Smooth muscle cell of the umbilical artery (primary cell): ENCODE data around the gene ULK3. TPM values are rescaled to one million over a fixed set of nuclear protein-coding genes. Genes with fewer than 3 reads are reported as not detected.

Experiments
- total RNA-seq: library from RNA; depleted of rRNA; stranded (reverse); fragments of >200 nt; gene quantifications from 2 replicates; pipeline ENCODE4 v1.2.3, GENCODE V29; 2014

Gene ULK3
- total RNA-seq = 14.0 and 23.5 TPM in 2 replicates

GRCh38 chr15:74842581-74843444, at the start of gene ULK3:
Gene ULK3 (minus strand): TSS chr15:74843156. CDS start chr15:74843105, 51 bp downstream.

GRCh38 chr15:74889883-74890664, 47.1 kb upstream of the ULK3 start, which contains the start of gene MPI:
Gene MPI (plus strand): TSS chr15:74890042. CDS start chr15:74890074, 32 bp downstream.

GRCh38 chr15:74873036-74873755, 30.2 kb upstream of the ULK3 start, which contains the start of gene SCAMP2:
Gene SCAMP2 (minus strand): TSS chr15:74873365. CDS start chr15:74873255, 110 bp downstream.

GRCh38 chr15:74826364-74826819, 16.6 kb downstream of the ULK3 start, which contains the start of gene CPLX3:
Gene CPLX3 (plus strand): TSS chr15:74826627. CDS start chr15:74826704, 77 bp downstream.

GRCh38 chr15:74812533-74812932, 30.4 kb downstream of the ULK3 start, which contains the start of gene LMAN1L:
Gene LMAN1L (plus strand): TSS chr15:74812835. CDS start chr15:74812855, 20 bp downstream.

Other genes starting within 250 kb of the ULK3 start
- gene CLK3, start 227.3 kb downstream of the ULK3 start, total RNA-seq = 54.3 and 55.3 TPM in 2 replicates
- 8.9 and 17.8 TPM in 2 replicates for gene EDC3, start 147.1 kb downstream of the ULK3 start, total RNA-seq
- gene CYP1A1, start 117.6 kb downstream of the ULK3 start, total RNA-seq = 0.30 TPM in 1 of 2 replicates, not detected in the other
- gene CYP1A2, start 94.3 kb downstream of the ULK3 start, total RNA-seq = not detected in 2 replicates
- 23.5 and 63.5 TPM in 2 replicates for gene CSK, start 61.1 kb downstream of the ULK3 start, total RNA-seq
- not detected in 2 replicates for gene LMAN1L, start 30.3 kb downstream of the ULK3 start, total RNA-seq
- gene CPLX3, start 16.5 kb downstream of the ULK3 start, total RNA-seq = not detected in 2 replicates
- 19.0 and 35.3 TPM in 2 replicates for gene SCAMP2, start 30.2 kb upstream of the ULK3 start, total RNA-seq
- gene MPI, start 46.9 kb upstream of the ULK3 start, total RNA-seq = 68.3 and 108 TPM in 2 replicates
- 55.5 and 60.9 TPM in 2 replicates for gene FAM219B, start 63.7 kb upstream of the ULK3 start, total RNA-seq
- gene COX5A, start 94.9 kb upstream of the ULK3 start, total RNA-seq = 28.2 and 43.4 TPM in 2 replicates
- gene RPP25, start 113.6 kb upstream of the ULK3 start, total RNA-seq = 3.5 and 3.6 TPM in 2 replicates
- gene SCAMP5, start 152.4 kb upstream of the ULK3 start, total RNA-seq = 0.51 and 0.89 TPM in 2 replicates
- 6.2 and 7.4 TPM in 2 replicates for gene PPCDC, start 180.4 kb upstream of the ULK3 start, total RNA-seq